GM18511 (cell line): ENCODE measurements around the gene ARL5C.

Experiments used
- ATAC-seq: cut with Tn5 transposase; IDR thresholded peaks from one replicate; pipeline ENCODE4 v1.9.1; 2021; ENCODE audit warnings: mild to moderate bottlenecking, moderate library complexity; ENCODE audit not compliant: unreplicated experiment

ARL5C gene

GRCh38 chr17:39194089-39194984 is 28.4 kb upstream of the ARL5C start:
- ATAC-seq, result no peak

- no peak for ATAC-seq
These were observed 27.4 kb upstream of the ARL5C start for GRCh38 chr17:39193346-39193745.

- ATAC-seq, result no peak
These were observed 26.9 kb upstream of the ARL5C start for GRCh38 chr17:39192901-39193300.

GRCh38 chr17:39191750-39192510 is 26.0 kb upstream of the ARL5C start:
- no peak for ATAC-seq

- ATAC-seq, result no peak
These were observed 21.3 kb upstream of the ARL5C start for GRCh38 chr17:39187152-39187830.

- no peak for ATAC-seq
These were observed 20.6 kb upstream of the ARL5C start for GRCh38 chr17:39186481-39187002.

GRCh38 chr17:39183720-39184119 is 17.8 kb upstream of the ARL5C start:
- no peak for ATAC-seq

- no peak for ATAC-seq
These were observed 17.1 kb upstream of the ARL5C start for GRCh38 chr17:39183045-39183444.

- no peak for ATAC-seq
These were observed 15.3 kb upstream of the ARL5C start for GRCh38 chr17:39181303-39181702.

- ATAC-seq, result no peak
These were observed 12.6 kb upstream of the ARL5C start for GRCh38 chr17:39178536-39178935.

- ATAC-seq, result no peak
These were observed 11.3 kb upstream of the ARL5C start for GRCh38 chr17:39177256-39177655.

GRCh38 chr17:39175695-39176093 is 9.7 kb upstream of the ARL5C start:
- no peak for ATAC-seq

- no peak for ATAC-seq
These were observed 9.1 kb upstream of the ARL5C start for GRCh38 chr17:39174920-39175694.

GRCh38 chr17:39173526-39174274 is 7.7 kb upstream of the ARL5C start:
- no peak for ATAC-seq

- no peak for ATAC-seq
These were observed 7.1 kb upstream of the ARL5C start for GRCh38 chr17:39173080-39173479.

GRCh38 chr17:39171933-39172332 is 6.0 kb upstream of the ARL5C start:
- no peak for ATAC-seq

- no peak for ATAC-seq
These were observed 4.6 kb upstream of the ARL5C start for GRCh38 chr17:39170558-39170957.

- ATAC-seq, result no peak
These were observed 4.1 kb upstream of the ARL5C start for GRCh38 chr17:39170109-39170508.

- no peak for ATAC-seq
These were observed 3.6 kb upstream of the ARL5C start for GRCh38 chr17:39169518-39169917.

- ATAC-seq, result no peak
These were observed 3.1 kb upstream of the ARL5C start for GRCh38 chr17:39169101-39169500.
